GM03348 (cell line): ENCODE data around the gene CASP9.
A peak's percentile ranks its signal among the peaks of the same experiment; 100 is the strongest.
"Not testable (repeated sequence)": the region's sequence is repeated elsewhere in the genome, so short reads cannot be mapped to it uniquely, and the experiment has no call there.

Source experiments
- DNase-seq: peaks from one replicate; pipeline ENCODE4 v3.0.0; 2012; ENCODE audit warnings: low spot score

The CASP9 gene

DNA sequence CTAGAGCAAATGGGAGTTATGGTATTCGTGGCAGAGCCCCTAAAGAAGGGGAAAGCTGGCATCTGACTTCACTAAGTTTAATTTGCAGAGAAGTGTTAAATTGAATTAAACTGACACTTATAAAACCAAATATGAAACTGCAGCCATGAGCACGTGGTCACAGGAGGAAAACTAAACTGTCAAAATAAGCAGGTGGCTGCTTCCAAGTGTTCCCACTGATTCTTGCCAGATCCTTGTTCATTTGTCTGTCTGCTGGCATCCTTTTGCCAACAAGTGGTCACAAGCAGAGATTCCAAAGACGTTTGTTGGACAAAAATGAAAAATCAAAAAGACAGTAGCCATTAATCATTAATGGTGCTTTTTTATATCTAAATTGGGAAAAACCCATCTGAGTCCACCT, 54.7 kb downstream of the CASP9 start:
- DNase-seq = no peak

GRCh38 chr1:15468145-15468544, 55.9 kb downstream of the CASP9 start:
- DNase-seq = no peak

DNA sequence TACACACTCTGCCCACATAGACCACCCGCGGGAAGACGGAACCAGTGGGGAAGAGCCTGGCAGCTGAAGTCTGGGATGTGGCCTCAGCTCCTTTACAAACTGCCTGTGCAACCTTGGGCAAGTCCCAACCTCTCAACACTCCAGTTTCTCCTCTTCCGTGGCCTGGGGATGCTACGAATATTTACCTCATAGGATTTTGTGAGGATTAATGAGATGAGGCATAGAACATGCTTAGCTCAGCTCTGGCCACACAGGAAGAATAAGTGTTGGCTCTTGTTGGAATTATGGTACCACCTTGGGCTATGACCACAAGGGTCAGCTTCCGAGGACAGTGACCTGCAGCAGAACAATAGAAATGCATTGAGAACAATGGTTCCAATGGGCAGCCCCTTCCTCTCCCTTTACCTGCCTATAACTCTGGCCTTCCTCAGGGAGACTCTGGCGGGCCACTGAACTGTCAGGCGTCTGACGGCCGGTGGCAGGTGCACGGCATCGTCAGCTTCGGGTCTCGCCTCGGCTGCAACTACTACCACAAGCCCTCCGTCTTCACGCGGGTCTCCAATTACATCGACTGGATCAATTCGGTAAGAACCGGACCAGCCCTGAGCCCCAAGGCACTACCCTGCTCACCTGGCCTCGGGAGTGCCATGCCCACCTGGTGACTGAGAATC, 56.9 kb downstream of the CASP9 start:
- DNase-seq = not testable (repeated sequence)

- no peak for DNase-seq
Observed at GRCh38 chr1:15465674-15466073, 58.3 kb downstream of the CASP9 start.

- not testable (repeated sequence) for DNase-seq
Observed at GRCh38 chr1:15463926-15464322, 60.1 kb downstream of the CASP9 start.

DNA sequence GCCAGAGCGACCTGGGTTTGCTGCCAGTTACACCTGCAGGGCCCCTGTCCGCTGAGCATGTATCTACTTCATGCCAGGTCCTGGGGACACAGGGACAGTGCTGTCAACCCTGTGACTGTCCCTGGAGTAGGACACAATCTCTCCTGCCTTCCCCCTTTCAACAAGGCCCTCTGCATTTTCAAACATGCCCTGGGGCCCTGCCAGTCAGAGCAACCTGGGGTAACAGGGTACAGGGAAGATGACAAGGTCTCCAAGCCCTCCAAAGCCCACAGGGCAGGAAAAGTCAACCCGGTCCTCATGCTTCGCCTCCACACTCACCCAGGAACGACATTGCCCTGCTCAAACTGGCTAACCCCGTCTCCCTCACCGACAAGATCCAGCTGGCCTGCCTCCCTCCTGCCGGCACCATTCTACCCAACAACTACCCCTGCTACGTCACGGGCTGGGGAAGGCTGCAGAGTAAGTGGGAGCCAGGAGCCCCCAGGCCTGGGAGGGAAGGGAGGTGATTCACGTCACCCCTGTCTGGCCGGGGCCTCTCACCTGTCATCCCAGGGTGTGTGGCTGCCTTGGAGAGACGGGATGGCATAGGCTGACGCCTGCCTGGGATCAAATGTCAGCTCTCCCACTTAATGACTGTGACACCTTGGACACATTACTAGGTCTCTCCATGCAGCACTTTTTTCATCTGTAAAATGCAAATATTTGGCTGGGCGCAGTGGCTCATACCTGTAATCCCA, 60.8 kb downstream of the CASP9 start:
- not testable (repeated sequence) for DNase-seq

GRCh38 chr1:15460708-15461095, 63.3 kb downstream of the CASP9 start:
- no peak for DNase-seq

DNA sequence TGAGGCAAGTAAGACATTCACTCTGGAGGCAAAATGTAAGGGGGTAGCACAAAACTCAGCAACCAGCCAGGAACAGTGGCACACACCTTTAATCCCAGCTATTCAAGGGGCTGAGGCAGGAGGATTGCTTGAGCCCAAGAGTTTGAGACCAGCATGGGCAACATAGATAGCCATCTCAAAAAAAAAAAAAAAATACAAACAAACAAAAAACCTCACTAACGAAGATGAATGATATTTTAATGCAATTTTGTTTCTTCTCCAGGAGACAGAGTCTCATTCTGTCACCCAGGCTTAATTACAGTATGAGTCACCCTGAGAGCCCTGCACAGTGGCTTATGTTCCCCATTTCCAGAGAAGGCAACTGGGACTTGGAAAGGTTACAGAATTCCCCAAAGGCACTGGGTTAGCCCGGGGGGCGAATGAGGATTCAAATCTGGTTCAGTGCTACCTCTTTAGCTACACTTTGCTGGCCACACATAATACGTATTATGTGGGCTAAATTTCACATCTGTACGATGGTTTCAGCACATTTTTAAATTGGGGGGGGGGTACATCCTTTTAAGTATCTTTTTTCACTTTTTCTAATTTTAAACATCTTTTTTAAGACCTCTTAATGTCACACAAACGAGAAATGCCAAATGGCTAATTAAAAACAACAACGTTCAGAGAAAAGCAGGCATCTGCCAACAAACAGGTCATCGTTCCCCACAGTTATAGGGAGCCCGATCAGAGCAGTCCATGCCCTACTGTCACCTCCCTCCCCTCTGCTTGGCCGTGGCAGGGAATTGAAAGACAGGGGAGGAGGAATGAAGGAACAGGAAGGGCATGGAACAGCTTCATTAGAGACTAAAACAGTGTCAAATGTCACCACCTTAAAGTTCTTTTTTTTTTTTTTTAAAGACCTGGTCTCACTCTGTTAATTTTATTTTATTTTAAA, 64.0 kb downstream of the CASP9 start:
- DNase-seq = no peak

DNA sequence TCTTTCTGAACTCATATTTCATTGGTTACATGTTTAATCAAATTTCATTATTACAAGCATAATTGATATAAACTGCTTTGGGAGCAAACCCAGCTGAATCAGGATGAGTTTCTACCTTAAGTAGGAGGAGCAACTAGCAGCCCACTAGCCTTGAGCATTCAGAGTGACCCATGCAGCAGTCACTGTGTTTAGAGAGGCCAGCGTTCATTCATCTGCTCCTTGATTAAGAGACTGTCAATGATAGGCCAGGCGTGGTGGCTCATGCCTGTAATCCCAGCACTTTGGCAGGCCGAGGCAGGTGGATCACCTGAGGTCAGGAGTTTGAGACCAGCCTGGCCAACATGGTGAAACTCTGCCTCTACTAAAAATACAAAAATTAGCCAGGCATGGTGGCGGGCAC, 65.6 kb downstream of the CASP9 start:
- DNase-seq = not testable (repeated sequence)

DNA sequence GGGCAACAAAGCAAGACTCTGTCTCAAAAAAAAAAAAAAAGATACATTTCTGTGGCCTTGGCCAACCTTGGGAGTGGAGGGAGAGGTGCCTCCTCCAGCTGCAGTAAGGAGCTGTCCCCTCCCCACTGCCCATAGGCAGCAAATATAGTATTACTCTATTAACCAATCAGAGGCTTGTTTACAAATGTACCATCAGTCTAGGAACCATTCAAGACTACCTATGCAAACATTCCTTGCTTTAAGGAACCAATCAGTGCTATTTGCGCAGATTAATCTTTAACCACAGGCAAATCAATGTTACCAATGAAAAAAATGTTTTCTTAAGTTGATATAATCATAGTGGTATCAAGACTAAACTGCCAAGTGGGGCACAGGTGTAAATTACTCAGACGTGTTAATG, 66.4 kb downstream of the CASP9 start:
- DNase-seq = no peak

- DNase-seq = no peak
Observed at GRCh38 chr1:15456313-15456954, 67.6 kb downstream of the CASP9 start, which contains the start of gene CELA2A. Gene CELA2A (plus strand): TSS chr1:15456732. CDS start chr1:15456754, 22 bp downstream.

- no peak for DNase-seq
Observed at GRCh38 chr1:15455522-15455921, 68.5 kb downstream of the CASP9 start.

- peak; percentile 60 for DNase-seq
Observed at GRCh38 chr1:15454256-15454655, 69.8 kb downstream of the CASP9 start.

GRCh38 chr1:15453734-15454133, 70.3 kb downstream of the CASP9 start:
- DNase-seq = no peak

DNA sequence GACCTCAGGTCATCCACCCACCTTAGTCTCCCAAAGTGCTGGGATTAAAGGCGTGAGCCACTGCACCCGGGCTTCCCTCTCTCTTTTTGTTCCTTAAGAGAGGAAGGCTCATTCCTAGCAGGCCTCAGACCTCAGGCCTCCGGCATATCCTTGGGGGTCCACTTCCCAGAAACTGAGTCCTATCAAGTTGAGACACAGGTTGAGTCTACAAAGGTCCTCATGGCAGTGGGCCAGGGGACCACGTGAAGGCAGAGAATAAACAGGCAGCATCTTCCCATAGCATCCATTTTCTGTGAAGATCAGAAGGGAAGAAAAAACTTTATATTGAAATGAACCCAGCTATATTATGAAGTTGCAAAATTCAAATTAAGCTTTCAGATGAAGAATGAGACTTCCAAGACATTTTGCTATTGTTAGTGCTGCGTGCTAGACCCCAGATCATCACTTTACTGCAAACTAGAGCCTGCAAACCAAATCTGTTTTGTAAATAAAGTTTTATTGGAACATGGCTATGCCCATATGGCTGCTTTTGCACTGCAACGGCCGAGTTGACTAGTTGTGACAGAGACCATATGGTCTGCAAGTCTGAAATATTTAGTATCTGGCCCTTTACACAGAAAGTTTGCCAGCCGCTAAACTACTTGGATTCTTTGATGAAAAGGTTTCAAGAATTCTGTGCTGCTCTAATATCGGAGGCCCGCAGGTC, 71.0 kb downstream of the CASP9 start:
- no peak for DNase-seq

DNA sequence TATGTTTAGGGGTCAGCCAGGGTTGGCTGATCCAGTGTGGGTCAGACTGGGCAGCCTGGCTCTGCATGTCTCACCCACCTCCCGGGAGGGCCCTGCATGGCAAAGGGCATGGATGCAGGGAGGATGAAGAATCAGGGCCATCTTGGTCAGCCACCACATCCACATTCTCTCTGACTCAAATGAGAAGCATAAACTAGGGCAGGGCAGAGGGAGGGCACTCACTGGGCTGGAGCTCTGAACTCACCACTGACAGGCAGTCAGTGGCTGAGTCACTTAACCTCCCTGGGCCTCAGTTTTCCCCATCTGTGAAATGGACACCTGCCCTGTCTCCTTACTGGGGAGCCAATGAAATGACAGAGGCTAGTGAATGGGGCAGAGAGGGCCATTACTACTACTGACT, 71.8 kb downstream of the CASP9 start:
- no peak for DNase-seq

DNA sequence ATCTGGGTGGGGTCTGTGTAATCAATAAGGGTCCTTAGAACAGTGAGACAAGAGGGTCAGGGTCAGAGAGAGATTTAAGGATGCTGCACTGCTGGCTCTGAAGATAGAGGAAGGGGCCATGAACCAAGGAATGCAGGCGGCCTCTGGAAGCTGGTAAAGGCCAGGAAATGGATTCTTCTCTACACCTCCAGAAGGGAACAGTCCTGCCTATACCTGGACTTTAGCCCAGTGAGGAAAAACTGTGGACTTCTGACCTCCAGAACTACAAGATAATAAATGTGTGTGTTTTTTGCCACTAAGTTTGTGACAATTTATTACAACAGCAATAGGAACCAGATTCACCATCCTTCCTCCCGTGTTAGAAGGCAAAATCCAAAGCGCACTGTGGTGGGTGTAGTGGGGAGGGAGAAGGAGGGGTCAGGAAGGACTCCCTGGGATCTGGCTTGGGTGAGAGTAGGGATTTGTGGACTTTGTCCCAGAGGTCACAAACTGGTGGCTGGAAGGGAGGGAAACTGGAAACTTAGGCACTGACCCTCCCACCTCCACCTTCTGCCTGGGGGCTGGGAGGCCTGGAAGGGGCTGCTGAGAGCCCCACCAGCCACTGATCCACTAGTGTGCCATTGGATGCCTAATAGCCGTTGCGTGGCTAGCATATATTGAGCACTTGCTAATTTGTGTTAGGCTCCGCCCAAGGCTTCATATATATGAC, 72.8 kb downstream of the CASP9 start:
- no peak for DNase-seq

DNA sequence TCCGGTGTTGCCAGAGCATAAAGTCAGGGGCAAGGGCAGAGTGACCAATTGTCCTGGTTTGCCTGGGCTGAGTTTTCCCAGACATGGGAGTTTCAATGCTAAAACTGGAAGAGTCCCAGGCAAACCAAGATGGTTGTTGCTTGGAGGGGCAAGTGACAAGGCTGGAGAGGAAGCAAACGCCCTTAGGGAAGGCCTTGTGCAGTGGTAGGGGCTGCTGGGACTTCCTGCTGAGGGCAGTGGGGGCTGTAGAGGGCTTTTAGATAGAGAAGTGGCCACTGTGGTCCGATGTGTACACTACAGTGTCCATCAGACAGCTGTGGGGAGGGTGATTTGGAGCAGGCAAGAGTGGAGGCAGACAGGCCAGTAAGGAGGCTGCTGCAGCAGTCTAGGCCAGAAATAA, 74.4 kb downstream of the CASP9 start:
- DNase-seq = no peak

DNA sequence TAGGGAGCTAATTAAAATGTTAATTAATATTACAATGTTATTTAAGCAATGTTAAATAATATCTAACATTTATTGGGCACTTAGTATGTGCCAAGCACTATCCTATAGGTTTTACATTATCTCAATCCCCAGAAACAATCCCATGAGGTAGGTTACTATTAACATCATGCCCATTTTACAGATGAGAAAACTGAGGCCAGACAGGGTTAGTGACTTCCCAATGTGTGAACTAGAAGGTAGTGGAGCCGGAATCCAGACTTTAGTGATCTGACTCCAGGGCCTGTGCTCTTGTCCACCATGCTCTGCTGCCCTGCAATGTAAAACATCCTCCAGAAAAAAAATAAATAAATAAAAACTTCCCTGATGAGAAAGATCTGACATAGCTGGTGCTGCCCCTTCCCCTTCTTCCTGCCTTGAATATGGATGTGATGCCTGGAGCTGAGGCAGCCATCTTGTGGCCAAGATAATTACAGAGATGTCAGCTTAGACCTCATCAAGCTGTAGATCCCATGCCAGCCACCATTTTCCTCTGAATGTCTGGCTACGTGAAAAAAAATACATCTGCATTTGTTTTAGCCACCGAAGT, 75.0 kb downstream of the CASP9 start:
- DNase-seq = no peak

- no peak for DNase-seq
Observed at GRCh38 chr1:15446212-15446611, 77.8 kb downstream of the CASP9 start.
